ENCODE results near the gene BAIAP2L2. TPM values are rescaled to one million over a fixed set of nuclear protein-coding genes. Genes with fewer than 3 reads are reported as not detected.

Gene BAIAP2L2
- total and polyA plus RNA-seq, 2 experiments from 2014 or later = 3.9 to 5.6 TPM

DNA sequence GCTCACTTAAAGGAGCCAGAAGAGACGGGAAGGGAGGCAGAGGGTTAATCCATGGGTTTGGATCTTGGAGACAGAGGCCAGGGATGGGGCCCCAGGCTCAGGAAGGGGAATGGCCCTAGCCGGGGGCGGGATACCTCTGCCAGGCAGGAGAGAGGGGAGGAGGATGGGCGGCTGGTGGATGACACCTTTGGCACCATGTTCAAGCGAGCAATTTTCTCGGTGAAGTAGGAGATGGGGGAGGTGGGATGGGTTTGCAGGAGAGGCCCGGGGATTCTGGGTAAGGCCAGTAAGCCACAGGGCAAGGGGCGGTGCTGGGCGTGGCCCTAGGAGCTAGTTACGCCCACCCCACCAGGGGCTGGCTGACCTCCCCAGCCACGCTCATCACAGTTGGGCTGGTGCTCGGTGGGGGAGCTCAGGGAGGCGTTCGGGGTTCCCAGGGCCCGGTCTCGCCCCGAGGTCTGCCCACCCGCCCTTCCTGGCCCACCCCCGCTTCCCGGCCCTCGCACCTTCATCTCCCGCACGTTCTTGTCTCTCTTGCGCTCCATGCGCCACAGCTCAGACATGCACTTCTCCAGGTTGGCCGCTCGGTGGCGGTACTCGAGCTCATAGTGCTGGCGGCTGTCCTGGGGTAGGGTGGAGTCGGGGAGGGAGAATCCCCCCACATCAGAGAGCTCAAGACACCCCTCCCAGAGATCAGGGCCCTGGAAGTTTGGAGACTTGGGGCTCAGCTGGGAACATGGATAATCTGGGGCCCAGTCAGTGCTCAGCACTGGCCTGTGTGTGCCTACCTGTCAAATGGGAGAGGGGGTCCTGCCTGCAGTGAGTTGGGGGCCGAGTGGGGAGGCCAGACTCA, 12.7 kb downstream of the BAIAP2L2 start:
- H3K4me3 ChIP-seq = peak overlapping the region; percentile 64
- H3K4me3 Mint-ChIP-seq = peak overlapping the region; percentile 77
- ATAC-seq = peak; percentile 94

DNA sequence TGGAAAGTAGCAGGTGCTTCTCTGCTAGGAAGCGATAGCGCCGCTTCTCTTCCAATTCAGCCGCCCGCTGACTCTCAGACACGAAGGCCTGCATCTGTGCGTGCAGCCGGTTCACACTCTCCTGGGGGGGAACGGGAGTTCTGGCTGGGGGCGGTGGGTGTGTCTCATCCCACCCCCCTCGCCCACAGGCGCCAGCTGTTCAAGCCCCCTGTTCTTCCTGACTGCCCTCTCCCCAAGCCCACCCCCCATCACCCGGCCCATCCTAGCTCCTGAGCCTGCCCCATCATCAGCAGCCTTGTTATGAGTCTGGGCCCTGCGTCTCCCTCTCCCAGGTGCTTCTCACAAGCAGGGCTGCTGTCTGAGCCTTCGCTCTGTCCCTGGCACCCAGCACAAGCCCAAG, 13.4 kb downstream of the BAIAP2L2 start:
- Histone ChIP-seq H3K4me3 (peak overlapping the region; percentile 64), H3K79me2 (replicated peaks; ENCODE audit: insufficient read depth) (no peaks in the 10 kb centered on the region; the same call in 1 of the 2 replicates), H3K27me3 (ENCODE audit: insufficient read depth) (no peaks in the 10 kb centered on the region), H3K9me2 (ENCODE audit: insufficient read depth) (no peaks in the 10 kb centered on the region), H4K20me1 (replicated peaks; ENCODE audit: insufficient read depth) (no peaks in the 10 kb centered on the region), H3K4me1 (ENCODE audit: insufficient read depth) (peaks cover 15% of the 10 kb centered on the region; the same call in 1 of the 2 replicates), H3K27ac (ENCODE audit: low read depth) (peak overlapping the region; percentile 87; the same call in 1 of the 2 replicates), H3K4me2 (peak overlapping the region; percentile 94), H3K36me3 (ENCODE audit: insufficient read depth) (no peaks in the 10 kb centered on the region), H3F3A (replicated peaks; ENCODE audit: low read depth) (0 out of 2 replicates have a peak, but pooled peaks cover 5% of the 10 kb centered on the region), H2AFZ (peak overlapping the region; percentile 94)
- no peak overlapping the region for H3K27ac Mint-ChIP-seq
- DNase-seq (ENCODE audit: low spot score) (peak; percentile 70), ATAC-seq (peak; percentile 74)
- H3K4me3 Mint-ChIP-seq = peak overlapping the region; percentile 77
- peaks cover 6% of the 10 kb centered on the region; the same call in 1 of the 3 replicates for H3K36me3 Mint-ChIP-seq (ENCODE audit: low read depth)
- H3K4me1 Mint-ChIP-seq = peaks cover 15% of the 10 kb centered on the region
- no peaks in the 10 kb centered on the region; the same call in 2 of the 3 replicates for H3K9me3 Mint-ChIP-seq
- peaks cover 12% of the 10 kb centered on the region for H3K27me3 Mint-ChIP-seq (ENCODE audit: insufficient read depth, low read depth, poor library complexity)
- TF ChIP-seq JUNB (IDR thresholded peaks at IDR 0.05; ENCODE audit: unreplicated experiment) = no peak
- no peak for TF ChIP-seq EZH2 (IDR thresholded peaks at IDR 0.05; ENCODE audit: low read depth, unreplicated experiment)
- TF ChIP-seq, protein P1, sequence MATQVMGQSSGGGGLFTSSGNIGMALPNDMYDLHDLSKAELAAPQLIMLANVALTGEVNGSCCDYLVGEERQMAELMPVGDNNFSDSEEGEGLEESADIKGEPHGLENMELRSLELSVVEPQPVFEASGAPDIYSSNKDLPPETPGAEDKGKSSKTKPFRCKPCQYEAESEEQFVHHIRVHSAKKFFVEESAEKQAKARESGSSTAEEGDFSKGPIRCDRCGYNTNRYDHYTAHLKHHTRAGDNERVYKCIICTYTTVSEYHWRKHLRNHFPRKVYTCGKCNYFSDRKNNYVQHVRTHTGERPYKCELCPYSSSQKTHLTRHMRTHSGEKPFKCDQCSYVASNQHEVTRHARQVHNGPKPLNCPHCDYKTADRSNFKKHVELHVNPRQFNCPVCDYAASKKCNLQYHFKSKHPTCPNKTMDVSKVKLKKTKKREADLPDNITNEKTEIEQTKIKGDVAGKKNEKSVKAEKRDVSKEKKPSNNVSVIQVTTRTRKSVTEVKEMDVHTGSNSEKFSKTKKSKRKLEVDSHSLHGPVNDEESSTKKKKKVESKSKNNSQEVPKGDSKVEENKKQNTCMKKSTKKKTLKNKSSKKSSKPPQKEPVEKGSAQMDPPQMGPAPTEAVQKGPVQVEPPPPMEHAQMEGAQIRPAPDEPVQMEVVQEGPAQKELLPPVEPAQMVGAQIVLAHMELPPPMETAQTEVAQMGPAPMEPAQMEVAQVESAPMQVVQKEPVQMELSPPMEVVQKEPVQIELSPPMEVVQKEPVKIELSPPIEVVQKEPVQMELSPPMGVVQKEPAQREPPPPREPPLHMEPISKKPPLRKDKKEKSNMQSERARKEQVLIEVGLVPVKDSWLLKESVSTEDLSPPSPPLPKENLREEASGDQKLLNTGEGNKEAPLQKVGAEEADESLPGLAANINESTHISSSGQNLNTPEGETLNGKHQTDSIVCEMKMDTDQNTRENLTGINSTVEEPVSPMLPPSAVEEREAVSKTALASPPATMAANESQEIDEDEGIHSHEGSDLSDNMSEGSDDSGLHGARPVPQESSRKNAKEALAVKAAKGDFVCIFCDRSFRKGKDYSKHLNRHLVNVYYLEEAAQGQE (IDR thresholded peaks at IDR 0.05; ENCODE audit: unreplicated experiment) = no peak
- TF ChIP-seq NANOG (IDR thresholded peaks at IDR 0.05; ENCODE audit: borderline replicate concordance) = no peak
- no peak for TF ChIP-seq EZH2phosphoT487 (IDR thresholded peaks at IDR 0.05; ENCODE audit: unreplicated experiment)
- TF ChIP-seq, protein P2, sequence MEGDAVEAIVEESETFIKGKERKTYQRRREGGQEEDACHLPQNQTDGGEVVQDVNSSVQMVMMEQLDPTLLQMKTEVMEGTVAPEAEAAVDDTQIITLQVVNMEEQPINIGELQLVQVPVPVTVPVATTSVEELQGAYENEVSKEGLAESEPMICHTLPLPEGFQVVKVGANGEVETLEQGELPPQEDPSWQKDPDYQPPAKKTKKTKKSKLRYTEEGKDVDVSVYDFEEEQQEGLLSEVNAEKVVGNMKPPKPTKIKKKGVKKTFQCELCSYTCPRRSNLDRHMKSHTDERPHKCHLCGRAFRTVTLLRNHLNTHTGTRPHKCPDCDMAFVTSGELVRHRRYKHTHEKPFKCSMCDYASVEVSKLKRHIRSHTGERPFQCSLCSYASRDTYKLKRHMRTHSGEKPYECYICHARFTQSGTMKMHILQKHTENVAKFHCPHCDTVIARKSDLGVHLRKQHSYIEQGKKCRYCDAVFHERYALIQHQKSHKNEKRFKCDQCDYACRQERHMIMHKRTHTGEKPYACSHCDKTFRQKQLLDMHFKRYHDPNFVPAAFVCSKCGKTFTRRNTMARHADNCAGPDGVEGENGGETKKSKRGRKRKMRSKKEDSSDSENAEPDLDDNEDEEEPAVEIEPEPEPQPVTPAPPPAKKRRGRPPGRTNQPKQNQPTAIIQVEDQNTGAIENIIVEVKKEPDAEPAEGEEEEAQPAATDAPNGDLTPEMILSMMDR (conservative IDR thresholded peaks at IDR 0.05; ENCODE audit: low read depth in 2 of 2) = no peak
- TF ChIP-seq, protein P3, sequence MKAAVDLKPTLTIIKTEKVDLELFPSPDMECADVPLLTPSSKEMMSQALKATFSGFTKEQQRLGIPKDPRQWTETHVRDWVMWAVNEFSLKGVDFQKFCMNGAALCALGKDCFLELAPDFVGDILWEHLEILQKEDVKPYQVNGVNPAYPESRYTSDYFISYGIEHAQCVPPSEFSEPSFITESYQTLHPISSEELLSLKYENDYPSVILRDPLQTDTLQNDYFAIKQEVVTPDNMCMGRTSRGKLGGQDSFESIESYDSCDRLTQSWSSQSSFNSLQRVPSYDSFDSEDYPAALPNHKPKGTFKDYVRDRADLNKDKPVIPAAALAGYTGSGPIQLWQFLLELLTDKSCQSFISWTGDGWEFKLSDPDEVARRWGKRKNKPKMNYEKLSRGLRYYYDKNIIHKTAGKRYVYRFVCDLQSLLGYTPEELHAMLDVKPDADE (IDR thresholded peaks at IDR 0.05) = no peak

More for the DNA sequence above, 12.7 kb downstream of the BAIAP2L2 start:
- Mint-ChIP-seq H3K9me3 (no peaks in the 10 kb centered on the region; the same call in 2 of the 3 replicates), H3K4me1 (peaks cover 15% of the 10 kb centered on the region), H3K36me3 (ENCODE audit: low read depth) (peaks cover 6% of the 10 kb centered on the region; the same call in 1 of the 3 replicates), H3K27ac (no peak overlapping the region), H3K27me3 (ENCODE audit: insufficient read depth, low read depth, poor library complexity) (peaks cover 10% of the 10 kb centered on the region)
- H3K36me3 ChIP-seq (ENCODE audit: insufficient read depth) = no peaks in the 10 kb centered on the region
- H3K4me2 ChIP-seq = peak overlapping the region; percentile 94
- H3K79me2 ChIP-seq (replicated peaks; ENCODE audit: insufficient read depth) = no peaks in the 10 kb centered on the region; the same call in 1 of the 2 replicates
- peak; percentile 94 for DNase-seq (ENCODE audit: low spot score)
- H3F3A ChIP-seq (replicated peaks; ENCODE audit: low read depth) = 0 out of 2 replicates have a peak, but pooled peaks cover 5% of the 10 kb centered on the region
- H2AFZ ChIP-seq = peak overlapping the region; percentile 94
- H3K9me2 ChIP-seq (ENCODE audit: insufficient read depth) = no peaks in the 10 kb centered on the region
- peaks cover 15% of the 10 kb centered on the region; the same call in 1 of the 2 replicates for H3K4me1 ChIP-seq (ENCODE audit: insufficient read depth)
- no peaks in the 10 kb centered on the region for H3K27me3 ChIP-seq (ENCODE audit: insufficient read depth)
- peak overlapping the region; percentile 87; the same call in 1 of the 2 replicates for H3K27ac ChIP-seq (ENCODE audit: low read depth)
- no peaks in the 10 kb centered on the region for H4K20me1 ChIP-seq (replicated peaks; ENCODE audit: insufficient read depth)
- TF ChIP-seq NANOG (IDR thresholded peaks at IDR 0.05; ENCODE audit: borderline replicate concordance) = no peak
- TF ChIP-seq, protein P2 (conservative IDR thresholded peaks at IDR 0.05; ENCODE audit: low read depth in 2 of 2) = peak; percentile 73 to 85
- peak; percentile 76 for TF ChIP-seq POLR2AphosphoS5 (IDR thresholded peaks at IDR 0.05; ENCODE audit: low read depth)
